ENCODE results near the gene FKBP1A. TPM values are rescaled to one million over a fixed set of nuclear protein-coding genes. Genes with fewer than 3 reads are reported as not detected.

FKBP1A gene
- total RNA-seq, 1 donor from 2014 or later = 183 TPM

GRCh38 chr20:1331801-1332453 lies 60.9 kb downstream of the FKBP1A start:
- no peak overlapping the region for H3K27ac Mint-ChIP-seq (ENCODE audit: unreplicated experiment)
- TF ChIP-seq, protein P1, sequence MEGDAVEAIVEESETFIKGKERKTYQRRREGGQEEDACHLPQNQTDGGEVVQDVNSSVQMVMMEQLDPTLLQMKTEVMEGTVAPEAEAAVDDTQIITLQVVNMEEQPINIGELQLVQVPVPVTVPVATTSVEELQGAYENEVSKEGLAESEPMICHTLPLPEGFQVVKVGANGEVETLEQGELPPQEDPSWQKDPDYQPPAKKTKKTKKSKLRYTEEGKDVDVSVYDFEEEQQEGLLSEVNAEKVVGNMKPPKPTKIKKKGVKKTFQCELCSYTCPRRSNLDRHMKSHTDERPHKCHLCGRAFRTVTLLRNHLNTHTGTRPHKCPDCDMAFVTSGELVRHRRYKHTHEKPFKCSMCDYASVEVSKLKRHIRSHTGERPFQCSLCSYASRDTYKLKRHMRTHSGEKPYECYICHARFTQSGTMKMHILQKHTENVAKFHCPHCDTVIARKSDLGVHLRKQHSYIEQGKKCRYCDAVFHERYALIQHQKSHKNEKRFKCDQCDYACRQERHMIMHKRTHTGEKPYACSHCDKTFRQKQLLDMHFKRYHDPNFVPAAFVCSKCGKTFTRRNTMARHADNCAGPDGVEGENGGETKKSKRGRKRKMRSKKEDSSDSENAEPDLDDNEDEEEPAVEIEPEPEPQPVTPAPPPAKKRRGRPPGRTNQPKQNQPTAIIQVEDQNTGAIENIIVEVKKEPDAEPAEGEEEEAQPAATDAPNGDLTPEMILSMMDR (IDR thresholded peaks at IDR 0.05) = no peak
- no peak for DNase-seq (ENCODE audit: low spot score)
- no peaks in the 10 kb centered on the region for H3K27me3 Mint-ChIP-seq (ENCODE audit: low read depth)
- no peaks in the 10 kb centered on the region for H3K36me3 Mint-ChIP-seq (ENCODE audit: low read depth)
- peaks cover 8% of the 10 kb centered on the region for H3K4me1 Mint-ChIP-seq (ENCODE audit: low read depth)
- H3K9me3 Mint-ChIP-seq (ENCODE audit: low read depth) = no peaks in the 10 kb centered on the region
- no peak overlapping the region for H3K4me3 Mint-ChIP-seq (ENCODE audit: unreplicated experiment)

- H3K9me3 Mint-ChIP-seq (ENCODE audit: low read depth) = no peaks in the 10 kb centered on the region
- no peak for DNase-seq (ENCODE audit: low spot score)
- no peak overlapping the region for H3K27ac Mint-ChIP-seq (ENCODE audit: unreplicated experiment)
- H3K4me3 Mint-ChIP-seq (ENCODE audit: unreplicated experiment) = no peak overlapping the region
- TF ChIP-seq, protein P1 (IDR thresholded peaks at IDR 0.05) = no peak
- peaks cover 8% of the 10 kb centered on the region for H3K4me1 Mint-ChIP-seq (ENCODE audit: low read depth)
- H3K27me3 Mint-ChIP-seq (ENCODE audit: low read depth) = no peaks in the 10 kb centered on the region
- no peaks in the 10 kb centered on the region for H3K36me3 Mint-ChIP-seq (ENCODE audit: low read depth)
These were observed 61.8 kb downstream of the FKBP1A start for GRCh38 chr20:1331101-1331500.

GRCh38 chr20:1330075-1330830 lies 62.6 kb downstream of the FKBP1A start:
- peaks cover 8% of the 10 kb centered on the region for H3K4me1 Mint-ChIP-seq (ENCODE audit: low read depth)
- no peak overlapping the region for H3K4me3 Mint-ChIP-seq (ENCODE audit: unreplicated experiment)
- DNase-seq (ENCODE audit: low spot score) = no peak
- H3K9me3 Mint-ChIP-seq (ENCODE audit: low read depth) = no peaks in the 10 kb centered on the region
- TF ChIP-seq, protein P1 (IDR thresholded peaks at IDR 0.05) = no peak
- H3K27ac Mint-ChIP-seq (ENCODE audit: unreplicated experiment) = peak overlapping the region; percentile 3
- H3K36me3 Mint-ChIP-seq (ENCODE audit: low read depth) = no peaks in the 10 kb centered on the region
- no peaks in the 10 kb centered on the region for H3K27me3 Mint-ChIP-seq (ENCODE audit: low read depth)

GRCh38 chr20:1328680-1329330 lies 64.0 kb downstream of the FKBP1A start, which contains the start of gene SDCBP2:
TSS of gene SDCBP2 (minus strand) at chr20:1329139. CDS start at chr20:1320416, 8,723 bp downstream.
- no peak for DNase-seq (ENCODE audit: low spot score)
- TF ChIP-seq, protein P1 (IDR thresholded peaks at IDR 0.05) = no peak
- H3K9me3 Mint-ChIP-seq (ENCODE audit: low read depth) = no peaks in the 10 kb centered on the region
- H3K27ac Mint-ChIP-seq (ENCODE audit: unreplicated experiment) = peak within 1 kb of the TSS; percentile 87
- H3K4me3 Mint-ChIP-seq (ENCODE audit: unreplicated experiment) = no peak within 1 kb of the TSS
- peaks cover 12% of the 10 kb centered on the region for H3K4me1 Mint-ChIP-seq (ENCODE audit: low read depth)
- H3K36me3 Mint-ChIP-seq (ENCODE audit: low read depth) = no peaks in the 10 kb centered on the region
- no peaks in the 10 kb centered on the region for H3K27me3 Mint-ChIP-seq (ENCODE audit: low read depth)
